NCI-H345 treated with DMSO at 0.1 percent for 48 hours (cell line): Measurements from ENCODE around the gene LCNL1.

Experiments used
- DNase-seq: peaks from one replicate; lab custom pipeline; 2025; ENCODE audit not compliant: unreplicated experiment; lab: John Stamatoyannopoulos, UW

LCNL1 gene

GRCh38 chr9:137009217-137009616, 26.4 kb downstream of the LCNL1 start:
- no peak for DNase-seq

GRCh38 chr9:137009938-137010732, 27.3 kb downstream of the LCNL1 start:
- no peak for DNase-seq

DNA sequence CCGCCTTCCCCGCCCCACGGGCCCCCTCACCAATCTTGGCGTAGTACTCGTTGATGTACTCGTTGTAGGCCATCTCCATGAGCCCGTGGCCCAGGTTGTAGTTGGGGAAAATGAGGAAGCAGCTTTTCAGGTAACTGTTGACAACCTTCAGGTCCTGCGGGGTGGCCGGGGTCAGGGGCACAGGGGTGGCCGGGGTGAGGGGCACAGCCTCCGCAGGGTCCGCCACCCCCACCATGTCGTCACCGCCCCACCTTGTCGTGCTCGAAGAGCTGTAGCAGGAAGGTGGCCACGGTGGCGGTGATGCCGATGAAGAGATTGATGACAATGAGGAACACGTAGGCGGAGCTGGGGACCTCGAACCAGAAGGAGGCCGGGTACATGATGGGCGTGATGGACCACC, 28.4 kb downstream of the LCNL1 start:
- no peak for DNase-seq

- no peak for DNase-seq
Measured at GRCh38 chr9:137011907-137012675, 29.3 kb downstream of the LCNL1 start.

DNA sequence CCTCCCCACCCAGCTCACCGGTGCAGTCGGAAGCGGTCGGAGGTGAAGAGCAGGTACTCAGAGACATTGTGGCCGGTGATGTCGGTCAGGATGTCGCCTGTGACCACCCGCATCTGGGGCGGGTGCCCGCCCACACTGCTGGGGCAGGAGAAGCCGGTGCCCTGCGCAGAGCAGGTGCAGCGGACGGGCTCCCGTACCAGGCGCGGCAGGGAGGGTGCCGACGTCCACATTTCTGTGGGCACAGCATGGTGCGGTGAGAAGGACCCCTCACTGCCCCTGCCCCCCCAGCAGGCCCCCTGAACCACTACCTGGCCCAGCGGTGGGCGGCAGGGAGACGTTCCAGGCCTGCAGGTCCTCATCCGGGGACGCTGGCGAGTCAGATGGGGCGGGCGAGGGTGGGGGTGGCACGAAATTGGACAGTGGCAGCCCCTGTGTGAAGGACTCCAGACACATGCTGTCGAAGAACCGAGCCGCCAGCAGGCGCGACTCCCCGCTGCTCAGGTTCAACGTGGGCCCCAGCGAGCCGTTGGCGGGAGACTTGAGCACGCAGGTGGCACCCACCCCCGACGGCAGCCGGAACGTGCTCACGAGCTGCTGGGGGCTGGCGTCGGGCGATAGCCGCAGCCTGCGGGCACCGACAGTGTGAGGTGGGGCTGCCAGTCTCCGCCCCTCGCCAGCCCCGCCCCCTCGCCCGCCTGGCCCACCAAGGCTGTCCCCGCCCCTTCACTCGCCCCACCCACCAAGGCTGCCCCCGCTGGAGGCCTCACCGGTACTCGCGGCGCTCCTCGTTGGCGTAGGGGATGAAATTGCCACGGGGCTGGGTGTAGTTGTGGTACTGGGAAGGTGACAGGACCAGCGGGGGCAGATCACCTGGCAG, 30.1 kb downstream of the LCNL1 start:
- DNase-seq = no peak

DNA sequence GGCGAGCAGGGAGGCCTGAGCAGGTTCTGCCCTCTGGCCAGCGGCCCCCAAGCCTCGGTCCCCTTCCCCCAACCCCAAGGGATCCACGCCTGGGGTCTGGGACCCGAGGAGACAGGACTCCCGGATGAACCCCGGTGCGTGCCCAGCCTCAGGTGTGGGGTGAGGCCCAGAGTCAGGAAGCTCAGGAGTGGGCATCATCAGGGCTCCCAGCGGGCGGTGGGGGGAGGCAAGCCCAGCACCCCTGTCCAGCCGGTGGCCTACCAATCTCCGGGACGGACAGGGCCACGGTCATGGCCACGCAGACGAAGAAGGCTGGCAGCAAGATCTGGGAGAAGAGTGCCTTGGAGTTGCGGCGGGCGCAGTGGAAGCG, 30.8 kb downstream of the LCNL1 start:
- DNase-seq = no peak

- no peak for DNase-seq
Measured at GRCh38 chr9:137014166-137014565, 31.4 kb downstream of the LCNL1 start.

DNA sequence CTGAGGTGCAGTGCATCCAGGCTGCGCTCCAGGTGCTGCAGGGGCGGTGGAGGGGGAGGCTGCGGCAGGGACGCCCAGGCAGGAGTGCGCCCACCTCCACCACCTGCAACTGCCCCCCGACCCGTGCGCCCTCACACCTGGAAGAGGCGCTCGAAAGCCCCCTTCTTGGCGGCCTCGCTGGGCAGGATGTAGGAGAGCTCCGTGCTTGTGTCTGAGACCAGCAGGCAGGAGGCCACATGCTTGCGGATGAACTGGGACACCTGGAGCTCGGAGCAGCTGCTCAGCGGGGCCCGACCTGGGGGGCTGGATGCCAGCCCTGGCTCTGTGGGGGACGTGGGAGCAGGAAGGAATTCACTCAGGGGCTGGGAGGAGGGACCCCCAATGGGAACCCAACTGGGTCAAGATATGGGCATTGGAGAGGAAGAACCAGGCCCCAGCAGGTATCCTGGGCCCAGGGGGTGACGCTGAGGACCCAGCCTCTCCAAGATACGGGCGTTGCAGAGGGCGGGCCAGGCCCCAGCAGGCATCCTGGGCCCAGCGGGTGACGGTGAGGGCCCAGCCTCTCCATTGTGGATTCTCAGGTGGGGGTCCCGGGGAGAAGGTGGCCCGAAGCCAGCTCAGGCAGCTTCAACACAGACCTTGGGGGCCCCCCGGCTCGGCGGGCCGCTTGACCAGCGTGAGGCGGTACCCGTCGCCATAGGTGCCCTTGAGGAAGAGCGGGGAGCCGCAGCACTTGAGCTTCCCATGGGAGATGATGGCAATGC, 32.2 kb downstream of the LCNL1 start:
- no peak for DNase-seq

GRCh38 chr9:137015540-137015930, 32.7 kb downstream of the LCNL1 start:
- no peak for DNase-seq

- no peak for DNase-seq
Measured at GRCh38 chr9:137015976-137016375, 33.2 kb downstream of the LCNL1 start.

GRCh38 chr9:137016436-137016835, 33.6 kb downstream of the LCNL1 start:
- no peak for DNase-seq

GRCh38 chr9:137017071-137017470, 34.3 kb downstream of the LCNL1 start:
- DNase-seq = no peak

GRCh38 chr9:137017791-137018497, 35.2 kb downstream of the LCNL1 start:
- DNase-seq = no peak

- DNase-seq = no peak
Measured at GRCh38 chr9:137018761-137019559, 36.2 kb downstream of the LCNL1 start.

DNA sequence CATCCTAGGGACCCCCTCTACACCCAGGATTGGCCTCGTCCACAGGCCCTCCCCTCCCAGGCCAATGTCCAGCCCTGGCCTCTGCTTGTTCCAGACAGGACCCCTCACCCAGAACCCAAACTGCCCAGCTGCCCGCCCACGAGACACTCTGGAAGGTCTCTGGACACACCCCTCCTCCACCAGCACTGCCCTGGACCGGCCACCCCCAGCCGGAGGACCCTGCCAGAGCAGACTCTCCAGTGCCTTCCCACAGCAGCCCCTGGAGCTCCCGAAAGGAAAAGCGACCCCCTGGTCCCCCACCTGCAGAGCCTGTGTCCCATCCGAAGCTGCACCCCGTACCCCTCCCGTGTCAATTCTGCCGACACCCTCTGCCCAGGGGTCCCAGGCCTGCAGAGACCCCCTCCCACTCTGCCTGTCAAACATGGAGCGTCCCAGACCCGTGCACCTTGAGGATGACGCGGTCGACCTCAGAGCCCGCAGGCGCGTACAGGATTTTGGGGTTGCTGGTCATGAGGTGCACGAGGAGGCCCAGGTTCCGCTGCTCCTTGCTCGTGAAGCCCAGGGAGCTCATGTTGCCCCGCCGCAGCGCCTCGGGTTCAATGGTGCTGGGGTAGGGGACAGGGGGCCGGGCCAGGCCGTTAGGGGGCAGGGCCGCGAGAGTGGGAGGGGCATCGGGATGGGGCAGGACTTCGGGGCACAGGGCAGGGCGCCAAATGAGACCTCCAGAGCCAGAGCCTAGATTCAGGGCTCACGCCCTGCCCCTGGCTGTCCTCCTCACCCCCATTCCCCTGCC, 37.3 kb downstream of the LCNL1 start:
- no peak for DNase-seq

DNA sequence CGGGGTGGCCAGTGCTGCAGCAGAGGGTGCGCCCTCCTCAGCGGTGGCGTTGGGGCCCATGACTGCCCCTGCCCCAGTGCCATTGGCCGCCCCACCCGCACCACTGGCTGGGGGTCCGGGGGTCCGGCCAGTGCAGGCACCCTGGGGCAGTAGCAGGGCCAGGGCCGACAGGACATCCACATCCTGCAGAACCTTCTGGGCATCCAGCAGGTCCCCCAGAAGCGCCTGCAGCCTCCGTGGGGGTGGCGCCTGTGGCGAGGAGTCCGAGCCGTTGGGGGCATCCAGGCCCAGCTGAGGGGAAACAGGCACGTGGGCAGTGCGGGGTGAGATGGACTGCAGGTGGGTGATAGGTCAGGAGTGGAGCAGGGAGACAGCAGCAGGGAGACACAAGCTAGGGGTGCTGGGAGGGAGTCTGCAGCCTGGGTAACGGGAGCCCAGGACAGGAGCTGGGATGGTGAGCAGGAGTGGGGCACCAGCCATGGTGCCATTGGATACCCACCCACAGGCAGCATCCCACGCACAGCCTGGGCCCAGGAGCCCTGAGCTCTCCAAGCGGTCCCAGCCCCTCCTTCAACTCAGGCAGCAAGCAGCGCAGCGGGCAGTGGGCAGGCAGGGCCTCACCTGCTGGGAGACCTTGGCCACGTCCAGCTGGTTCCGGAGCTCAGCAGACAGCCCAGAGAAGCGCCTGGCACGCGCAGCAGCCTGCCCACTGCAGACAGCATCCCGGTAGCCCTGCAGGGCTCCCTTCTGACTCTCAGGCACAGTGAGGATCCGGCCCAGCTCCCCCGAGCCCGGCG, 38.2 kb downstream of the LCNL1 start:
- DNase-seq = no peak

DNA sequence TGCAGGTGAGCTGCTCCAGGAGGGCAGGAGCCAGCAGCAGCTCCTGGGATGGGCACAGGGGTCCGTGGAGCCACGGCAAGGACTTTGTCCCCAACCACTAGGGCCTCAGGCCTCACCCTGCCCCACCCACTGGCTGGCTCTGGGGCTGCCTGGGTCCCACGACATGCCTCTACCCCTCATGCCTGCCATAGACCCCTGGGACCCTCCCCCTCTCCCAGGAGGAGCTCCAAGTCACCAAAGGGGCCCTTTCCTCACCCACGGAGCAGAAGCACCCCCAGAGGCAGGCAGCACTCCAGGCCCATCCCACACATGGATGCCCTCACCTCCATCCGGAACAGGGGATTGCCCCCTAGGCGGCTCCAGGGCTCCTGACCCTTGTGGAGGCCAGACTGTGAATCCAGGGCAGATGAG, 38.8 kb downstream of the LCNL1 start:
- DNase-seq = no peak
